Endothelial cell (in vitro differentiated cells): ENCODE measurements around the gene KLF15. TPM values are rescaled to one million over a fixed set of nuclear protein-coding genes. Genes with fewer than 3 reads are reported as not detected.
A peak's percentile ranks its signal among the peaks of the same experiment; 100 is the strongest.

Experiments
- DNase-seq: peaks from one replicate; pipeline ENCODE4 v3.0.0; 2021; ENCODE audit warnings: low spot score
- H3K27ac Mint-ChIP-seq: one replicate; pipeline ENCODE4 v1.8.0; 2021; ENCODE audit warnings: mixed read lengths, inconsistent platforms; ENCODE audit not compliant: unreplicated experiment
- H3K27me3 Mint-ChIP-seq: one replicate; pipeline ENCODE4 v1.8.0; 2021; ENCODE audit warnings: mild to moderate bottlenecking, moderate library complexity, mixed read lengths, inconsistent platforms; ENCODE audit not compliant: unreplicated experiment
- H3K36me3 Mint-ChIP-seq: one replicate; pipeline ENCODE4 v1.8.0; 2021; ENCODE audit warnings: mild to moderate bottlenecking, low read depth, mixed read lengths, inconsistent platforms; ENCODE audit not compliant: unreplicated experiment
- H3K4me1 Mint-ChIP-seq: one replicate; pipeline ENCODE4 v1.8.0; 2021; ENCODE audit warnings: mild to moderate bottlenecking, mixed read lengths, inconsistent platforms; ENCODE audit not compliant: unreplicated experiment
- H3K4me3 Mint-ChIP-seq: one replicate; pipeline ENCODE4 v1.8.0; 2021; ENCODE audit warnings: mild to moderate bottlenecking, mixed read lengths, inconsistent platforms; ENCODE audit not compliant: unreplicated experiment
- H3K9me3 Mint-ChIP-seq: one replicate; pipeline ENCODE4 v1.8.0; 2021; ENCODE audit warnings: mixed read lengths, inconsistent platforms; ENCODE audit not compliant: unreplicated experiment
- total RNA-seq: library from RNA; stranded (reverse); fragmentation: NEBNext Ultra II Directional; extraction: Animal tissue kit (Norgen Biotek cat#: 25700); gene quantifications from one replicate; pipeline ENCODE4 v1.2.1, GENCODE V29; 2021; ENCODE audit not compliant: unreplicated experiment
- TF ChIP-seq, protein P1 (sequence below): fragments of 200-600 bp; sonication (generic); IDR thresholded peaks from one replicate; pipeline ENCODE4 v1.5.0; 2021; ENCODE audit warnings: antibody characterized with exemption; ENCODE audit not compliant: unreplicated experiment

Gene KLF15
- total RNA-seq, 1 donor from 2014 or later: 0.67 TPM

DNA sequence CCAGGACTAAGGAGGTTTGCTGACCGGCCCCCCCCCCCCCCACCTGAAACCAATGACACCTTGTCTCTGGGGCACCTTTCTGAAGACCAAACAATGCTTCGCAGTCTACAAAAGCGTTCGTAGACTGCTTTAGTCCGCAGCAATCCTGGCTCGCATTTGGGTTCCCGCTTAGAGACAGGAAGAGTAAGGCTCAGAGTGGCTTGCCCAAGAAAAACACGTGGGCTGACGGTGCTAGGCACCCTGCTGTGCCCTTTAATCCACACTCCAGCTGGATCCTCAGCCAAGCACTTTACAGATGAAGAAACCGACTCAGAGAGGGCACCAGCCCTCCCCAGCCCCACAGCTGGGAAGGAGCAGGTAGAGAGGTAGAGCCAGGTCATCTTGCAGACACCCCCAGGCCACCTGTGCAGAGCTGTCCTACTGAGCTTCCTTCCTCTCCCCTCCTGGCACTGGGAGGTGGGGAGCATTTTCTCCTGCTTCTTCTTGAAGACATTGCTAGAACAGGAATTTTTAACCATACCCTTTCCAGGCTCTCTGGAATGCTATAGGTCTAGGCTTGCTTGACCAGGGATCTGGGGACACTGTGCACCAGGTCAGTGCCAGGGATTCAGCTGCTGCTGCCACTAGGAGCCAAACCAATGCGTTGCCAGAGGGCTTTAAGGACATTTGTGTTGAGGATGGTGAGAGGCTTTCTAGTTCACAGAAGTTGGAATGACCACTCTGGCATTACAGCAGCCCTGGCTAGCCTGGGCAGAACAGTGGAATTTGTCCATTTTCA, 1.0 kb upstream of the KLF15 start:
- Mint-ChIP-seq H3K36me3 (no peaks in the 10 kb centered on the region), H3K27ac (no peak overlapping the region), H3K9me3 (no peaks in the 10 kb centered on the region), H3K4me1 (peaks cover 11% of the 10 kb centered on the region), H3K27me3 (peaks cover 11% of the 10 kb centered on the region), H3K4me3 (peak overlapping the region; percentile 62)
- no peak for DNase-seq
- TF ChIP-seq, protein P1, sequence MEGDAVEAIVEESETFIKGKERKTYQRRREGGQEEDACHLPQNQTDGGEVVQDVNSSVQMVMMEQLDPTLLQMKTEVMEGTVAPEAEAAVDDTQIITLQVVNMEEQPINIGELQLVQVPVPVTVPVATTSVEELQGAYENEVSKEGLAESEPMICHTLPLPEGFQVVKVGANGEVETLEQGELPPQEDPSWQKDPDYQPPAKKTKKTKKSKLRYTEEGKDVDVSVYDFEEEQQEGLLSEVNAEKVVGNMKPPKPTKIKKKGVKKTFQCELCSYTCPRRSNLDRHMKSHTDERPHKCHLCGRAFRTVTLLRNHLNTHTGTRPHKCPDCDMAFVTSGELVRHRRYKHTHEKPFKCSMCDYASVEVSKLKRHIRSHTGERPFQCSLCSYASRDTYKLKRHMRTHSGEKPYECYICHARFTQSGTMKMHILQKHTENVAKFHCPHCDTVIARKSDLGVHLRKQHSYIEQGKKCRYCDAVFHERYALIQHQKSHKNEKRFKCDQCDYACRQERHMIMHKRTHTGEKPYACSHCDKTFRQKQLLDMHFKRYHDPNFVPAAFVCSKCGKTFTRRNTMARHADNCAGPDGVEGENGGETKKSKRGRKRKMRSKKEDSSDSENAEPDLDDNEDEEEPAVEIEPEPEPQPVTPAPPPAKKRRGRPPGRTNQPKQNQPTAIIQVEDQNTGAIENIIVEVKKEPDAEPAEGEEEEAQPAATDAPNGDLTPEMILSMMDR: no peak

DNA sequence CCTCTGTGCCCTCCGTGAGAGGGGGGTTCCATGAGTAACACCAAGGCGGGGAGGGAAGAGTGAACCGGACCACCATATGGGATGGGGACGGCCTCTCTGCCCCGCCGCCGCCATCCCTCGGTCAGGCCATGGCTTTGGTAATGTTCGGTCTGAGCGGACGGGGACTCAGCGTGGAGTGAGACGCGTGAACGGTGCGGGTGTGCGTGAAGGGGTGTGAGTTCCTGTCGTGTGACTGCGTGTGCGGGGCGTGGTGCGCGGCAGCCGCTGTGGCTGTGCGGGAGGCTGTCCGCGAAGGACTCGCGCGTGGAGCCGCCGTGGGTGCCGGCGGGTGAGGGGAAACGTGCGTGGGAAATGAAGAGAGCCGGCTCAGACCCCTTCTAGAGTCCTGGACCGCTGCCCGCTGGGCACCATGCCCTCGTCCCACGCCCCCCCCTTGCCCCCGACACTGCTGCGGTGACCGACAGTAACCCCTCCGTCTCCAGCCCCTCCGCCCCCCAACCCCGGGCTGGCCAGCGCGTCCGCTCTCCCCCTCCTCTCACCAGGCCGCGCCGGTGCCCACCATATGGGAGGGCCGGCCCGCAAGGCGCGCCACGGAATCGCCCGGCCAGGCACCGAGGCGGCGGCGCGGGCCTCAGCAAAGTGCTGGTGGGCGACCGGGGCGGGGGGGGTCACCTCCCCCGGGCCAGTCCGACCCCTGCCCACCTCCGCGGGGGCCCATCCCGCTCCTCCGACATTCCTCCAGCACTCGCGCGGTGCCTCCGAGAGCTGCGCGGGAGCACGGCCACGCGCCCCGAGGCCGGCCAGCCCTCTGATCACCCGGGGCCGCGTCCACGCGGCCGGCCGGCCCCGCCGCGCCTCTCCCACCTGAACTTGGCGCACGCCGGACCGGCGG, 589 bp downstream of the KLF15 start:
- Mint-ChIP-seq H3K27ac (no peak overlapping the region), H3K36me3 (no peaks in the 10 kb centered on the region), H3K27me3 (peaks cover 11% of the 10 kb centered on the region), H3K4me3 (peak overlapping the region; percentile 89), H3K9me3 (no peaks in the 10 kb centered on the region), H3K4me1 (peaks cover 11% of the 10 kb centered on the region)
- DNase-seq: no peak
- TF ChIP-seq, protein P1: no peak

DNA sequence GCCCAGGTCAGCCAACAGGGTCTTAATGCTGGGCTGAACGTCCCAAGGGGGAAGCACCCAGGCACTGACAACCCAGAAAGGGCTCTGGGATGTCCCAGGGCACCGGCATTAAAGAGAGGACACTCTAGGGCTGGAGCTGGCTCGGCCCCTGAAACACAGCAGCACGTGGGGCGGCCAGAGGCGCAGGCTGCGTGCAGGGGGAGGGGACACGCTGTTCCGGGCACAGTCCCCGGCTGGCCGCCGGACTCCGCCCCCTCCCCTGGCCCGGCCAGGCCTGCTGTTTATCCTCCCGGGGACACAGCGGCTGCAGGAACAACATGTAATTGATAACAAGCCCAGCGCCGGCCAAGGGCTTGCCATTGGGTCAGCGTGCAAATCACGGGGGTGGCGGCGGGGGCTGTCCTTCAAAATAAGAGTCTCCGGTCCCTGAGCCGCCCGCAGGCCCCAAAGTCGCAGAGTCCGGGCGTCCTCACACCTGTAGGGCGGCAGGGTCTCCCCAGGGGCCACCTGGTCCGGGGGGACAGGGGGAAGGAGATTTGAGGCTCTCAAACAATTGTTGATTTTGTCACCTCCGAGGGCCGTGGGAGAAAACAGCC, 1.3 kb downstream of the KLF15 start:
- Mint-ChIP-seq H3K4me1 (peaks cover 11% of the 10 kb centered on the region), H3K27ac (peak overlapping the region; percentile 37), H3K36me3 (no peaks in the 10 kb centered on the region), H3K27me3 (peaks cover 11% of the 10 kb centered on the region), H3K9me3 (no peaks in the 10 kb centered on the region), H3K4me3 (peak overlapping the region; percentile 89)
- DNase-seq: peak; percentile 71
- TF ChIP-seq, protein P1: no peak

DNA sequence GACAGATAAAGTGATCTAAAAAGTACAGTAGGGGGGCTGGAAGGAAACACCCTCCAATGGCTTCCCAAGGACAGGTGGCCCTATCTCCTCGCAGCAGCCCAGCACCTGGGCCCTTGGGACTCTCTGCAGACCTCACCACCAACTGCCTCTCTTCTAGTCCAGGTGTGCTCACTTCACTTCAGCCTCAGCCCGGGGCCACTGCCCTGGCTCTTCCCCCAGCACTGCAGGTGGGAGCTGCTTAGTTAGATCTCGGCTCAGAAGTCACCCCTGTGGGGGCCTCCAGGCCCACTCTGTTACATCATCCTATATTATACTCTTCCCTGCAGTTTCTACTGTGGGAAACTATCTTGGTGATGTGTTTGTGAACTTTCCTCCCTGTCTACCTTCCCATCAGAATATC, 2.0 kb downstream of the KLF15 start:
- DNase-seq: no peak
- H3K27me3 Mint-ChIP-seq: peaks cover 11% of the 10 kb centered on the region
- TF ChIP-seq, protein P1: no peak
- H3K27ac Mint-ChIP-seq: peak overlapping the region; percentile 37
- no peaks in the 10 kb centered on the region for H3K9me3 Mint-ChIP-seq
- H3K4me3 Mint-ChIP-seq: peak overlapping the region; percentile 28
- H3K4me1 Mint-ChIP-seq: peaks cover 11% of the 10 kb centered on the region
- no peaks in the 10 kb centered on the region for H3K36me3 Mint-ChIP-seq
